T47D (cell line): ENCODE measurements around the gene TXN2.

Experiments
- DNase-seq, 2 experiments: peaks; one replicate each; pipeline versions ENCODE4 v3.0.0 to v3.0.0-alpha.2; 2011 to 2012; ENCODE audit warnings: low read depth in 1 of 2, low spot score in 1 of 2
- JUND ChIP-seq: IDR thresholded peaks from 2 replicates; pipeline ENCODE4 v1.6.1; 2012; ENCODE audit warnings: low read depth
- in situ Hi-C: cut with HindIII; loops from 2 replicates; pipeline ENCODE4 v1.10.0; 2016; ENCODE audit warnings: low sequenced_read_pairs, low pct_unique_long_range_greater_than_20kb

The TXN2 gene

GRCh38 chr22:36506637-36507517, 25.4 kb upstream of the TXN2 start, which contains the start of gene FOXRED2:
Gene FOXRED2 (minus strand): TSS chr22:36507040. CDS start chr22:36506422, 618 bp downstream.
- no peak for TF ChIP-seq JUND
- in situ Hi-C loops = no loop called here
- peak; percentile 92 to 93 for DNase-seq

- in situ Hi-C loops = no loop called here
- DNase-seq = peak; percentile 19 to 36
- no peak for TF ChIP-seq JUND
These were observed 24.7 kb upstream of the TXN2 start for GRCh38 chr22:36505998-36506635.

- no peak for TF ChIP-seq JUND
- in situ Hi-C loops = no loop called here
- no peak for DNase-seq
These were observed 16.6 kb upstream of the TXN2 start for GRCh38 chr22:36497910-36498665.

GRCh38 chr22:36493690-36494110, 12.3 kb upstream of the TXN2 start:
- no peak for DNase-seq
- no peak for TF ChIP-seq JUND
- in situ Hi-C loops = no loop called here

- in situ Hi-C loops = no loop called here
- DNase-seq = no peak
- no peak for TF ChIP-seq JUND
These were observed 10.7 kb upstream of the TXN2 start for GRCh38 chr22:36492109-36492508.

- in situ Hi-C loops = no loop called here
- DNase-seq = no peak
- TF ChIP-seq JUND = no peak
These were observed 9.7 kb upstream of the TXN2 start for GRCh38 chr22:36491155-36491554.

- no peak for TF ChIP-seq JUND
- in situ Hi-C loops = no loop called here
- DNase-seq = peak in 1 of 2 experiments; percentile 53
These were observed 5.4 kb upstream of the TXN2 start for GRCh38 chr22:36486619-36487384.

- in situ Hi-C loops = no loop called here
- no peak for DNase-seq
- no peak for TF ChIP-seq JUND
These were observed 473 bp downstream of the TXN2 start for GRCh38 chr22:36480941-36481392.

- no peak for DNase-seq
- in situ Hi-C loops = no loop called here
- TF ChIP-seq JUND = no peak
These were observed 2.5 kb downstream of the TXN2 start for GRCh38 chr22:36478966-36479365.

GRCh38 chr22:36475341-36475740, 6.1 kb downstream of the TXN2 start:
- no peak for DNase-seq
- in situ Hi-C loops = no loop called here
- no peak for TF ChIP-seq JUND

GRCh38 chr22:36472689-36473088, 8.8 kb downstream of the TXN2 start:
- in situ Hi-C loops = no loop called here
- TF ChIP-seq JUND = no peak
- DNase-seq = no peak

GRCh38 chr22:36471341-36471821, 10.1 kb downstream of the TXN2 start:
- TF ChIP-seq JUND = no peak
- DNase-seq = no peak
- in situ Hi-C loops = no loop called here
